Measurements from ENCODE around the gene CFAP65. TPM values are rescaled to one million over a fixed set of nuclear protein-coding genes. Genes with fewer than 3 reads are reported as not detected.

Gene CFAP65
- total RNA-seq, 2 donors from 2014 or later, result 4.4 TPM; not detected in 1

GRCh38 chr2:218981390-218981880 lies 59.9 kb downstream of the CFAP65 start:
- H3K4me1 ChIP-seq (replicated peaks), result peaks cover 4% of the 10 kb centered on the region

GRCh38 chr2:218980735-218981389 lies 60.5 kb downstream of the CFAP65 start:
- H3K4me3 ChIP-seq, result peak overlapping the region in 1 of 2 donors; percentile 22
- no peaks in the 10 kb centered on the region for H3K9me3 ChIP-seq
- intact Hi-C loops (cut with DNase I), result no loop called here
- H3K36me3 ChIP-seq, result no peaks in the 10 kb centered on the region
- TF ChIP-seq POLR2A (IDR thresholded peaks at IDR 0.05) (no peak), POLR2AphosphoS5 (IDR thresholded peaks at IDR 0.05) (no peak)
- TF ChIP-seq, protein P1, sequence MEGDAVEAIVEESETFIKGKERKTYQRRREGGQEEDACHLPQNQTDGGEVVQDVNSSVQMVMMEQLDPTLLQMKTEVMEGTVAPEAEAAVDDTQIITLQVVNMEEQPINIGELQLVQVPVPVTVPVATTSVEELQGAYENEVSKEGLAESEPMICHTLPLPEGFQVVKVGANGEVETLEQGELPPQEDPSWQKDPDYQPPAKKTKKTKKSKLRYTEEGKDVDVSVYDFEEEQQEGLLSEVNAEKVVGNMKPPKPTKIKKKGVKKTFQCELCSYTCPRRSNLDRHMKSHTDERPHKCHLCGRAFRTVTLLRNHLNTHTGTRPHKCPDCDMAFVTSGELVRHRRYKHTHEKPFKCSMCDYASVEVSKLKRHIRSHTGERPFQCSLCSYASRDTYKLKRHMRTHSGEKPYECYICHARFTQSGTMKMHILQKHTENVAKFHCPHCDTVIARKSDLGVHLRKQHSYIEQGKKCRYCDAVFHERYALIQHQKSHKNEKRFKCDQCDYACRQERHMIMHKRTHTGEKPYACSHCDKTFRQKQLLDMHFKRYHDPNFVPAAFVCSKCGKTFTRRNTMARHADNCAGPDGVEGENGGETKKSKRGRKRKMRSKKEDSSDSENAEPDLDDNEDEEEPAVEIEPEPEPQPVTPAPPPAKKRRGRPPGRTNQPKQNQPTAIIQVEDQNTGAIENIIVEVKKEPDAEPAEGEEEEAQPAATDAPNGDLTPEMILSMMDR (IDR thresholded peaks at IDR 0.05), result no peak
- peaks cover 4% of the 10 kb centered on the region for H3K4me1 ChIP-seq (replicated peaks)
- H3K27ac ChIP-seq, result no peak overlapping the region
- no peak for DNase-seq (ENCODE audit: low spot score)
- 13% methylated on average over 26 of the region's 26 CpGs for WGBS
- peaks cover 17% of the 10 kb centered on the region for H3K27me3 ChIP-seq (replicated peaks; ENCODE audit: insufficient read depth)

More at GRCh38 chr2:218981390-218981880, 59.9 kb downstream of the CFAP65 start:
- TF ChIP-seq, protein P1 (IDR thresholded peaks at IDR 0.05), result no peak
- TF ChIP-seq POLR2A (IDR thresholded peaks at IDR 0.05), result no peak
- no peak for TF ChIP-seq POLR2AphosphoS5 (IDR thresholded peaks at IDR 0.05)
- H3K27me3 ChIP-seq (replicated peaks; ENCODE audit: insufficient read depth), result peaks cover 17% of the 10 kb centered on the region
- DNase-seq (ENCODE audit: low spot score), result no peak
- intact Hi-C loops (cut with DNase I), result no loop called here
- no peaks in the 10 kb centered on the region for H3K9me3 ChIP-seq
- H3K4me3 ChIP-seq, result peak overlapping the region; percentile 0 to 22
- WGBS, result 5% methylated on average over 44 of the region's 46 CpGs
- H3K36me3 ChIP-seq, result no peaks in the 10 kb centered on the region
- H3K27ac ChIP-seq, result no peak overlapping the region

- Histone ChIP-seq H3K4me3 (no peak overlapping the region), H3K4me1 (replicated peaks) (peaks cover 4% of the 10 kb centered on the region), H3K36me3 (no peaks in the 10 kb centered on the region), H3K27ac (no peak overlapping the region), H3K27me3 (replicated peaks; ENCODE audit: insufficient read depth) (peaks cover 17% of the 10 kb centered on the region), H3K9me3 (no peaks in the 10 kb centered on the region)
- DNase-seq (ENCODE audit: low spot score), result peak; percentile 77
- intact Hi-C loops (cut with DNase I), result no loop called here
- WGBS, result 2% methylated on average over 39 of the region's 39 CpGs
- TF ChIP-seq, protein P1 (IDR thresholded peaks at IDR 0.05), result peak; percentile 79 to 89 (median 88)
- TF ChIP-seq POLR2AphosphoS5 (IDR thresholded peaks at IDR 0.05) (peak; percentile 48), POLR2A (IDR thresholded peaks at IDR 0.05) (no peak)
Observed at GRCh38 chr2:218979846-218980734, 61.2 kb downstream of the CFAP65 start.

GRCh38 chr2:218975060-218975777 lies 66.1 kb downstream of the CFAP65 start:
- Histone ChIP-seq H3K27me3 (replicated peaks; ENCODE audit: insufficient read depth) (no peaks in the 10 kb centered on the region), H3K4me1 (replicated peaks) (peaks cover 4% of the 10 kb centered on the region), H3K4me3 (no peak overlapping the region), H3K9me3 (no peaks in the 10 kb centered on the region), H3K36me3 (no peaks in the 10 kb centered on the region), H3K27ac (no peak overlapping the region)
- DNase-seq (ENCODE audit: low spot score), result no peak
- intact Hi-C loops (cut with DNase I), result no loop called here
- WGBS, result 67% methylated on average over 4 of the region's 4 CpGs
- TF ChIP-seq POLR2A (IDR thresholded peaks at IDR 0.05), result no peak
- peak; percentile 42 for TF ChIP-seq POLR2AphosphoS5 (IDR thresholded peaks at IDR 0.05)

DNA sequence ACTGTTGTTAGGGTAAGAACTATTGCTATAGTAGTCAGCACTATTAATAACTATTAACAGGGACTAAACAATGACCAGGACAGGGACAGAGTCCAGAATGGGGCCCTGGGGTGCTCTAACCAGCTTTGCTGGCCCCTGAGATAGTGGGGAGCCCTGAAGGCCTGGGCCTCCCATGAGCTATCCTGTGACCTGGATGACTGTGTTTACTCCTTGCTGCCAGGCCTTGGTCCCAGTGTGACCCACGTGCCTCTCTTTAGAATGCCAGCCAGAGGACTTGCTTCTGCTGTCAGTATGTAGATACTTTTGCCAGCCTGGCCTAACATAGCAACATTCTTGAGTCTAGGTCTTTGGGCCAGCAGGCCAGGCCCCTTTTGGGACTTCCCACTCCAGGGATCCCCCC lies 70.4 kb downstream of the CFAP65 start:
- H3K4me3 ChIP-seq, result no peak overlapping the region
- TF ChIP-seq POLR2AphosphoS5 (IDR thresholded peaks at IDR 0.05), result no peak
- no peak for TF ChIP-seq POLR2A (IDR thresholded peaks at IDR 0.05)
- TF ChIP-seq, protein P1 (IDR thresholded peaks at IDR 0.05), result no peak
- H3K4me1 ChIP-seq (replicated peaks), result no peaks in the 10 kb centered on the region
- DNase-seq (ENCODE audit: low spot score), result no peak
- H3K36me3 ChIP-seq, result no peaks in the 10 kb centered on the region
- no peak overlapping the region for H3K27ac ChIP-seq
- H3K27me3 ChIP-seq (replicated peaks; ENCODE audit: insufficient read depth), result no peaks in the 10 kb centered on the region
- intact Hi-C loops (cut with DNase I), result no loop called here
- no peaks in the 10 kb centered on the region for H3K9me3 ChIP-seq
- 29% methylated on average over 1 of the region's 1 CpG for WGBS
